ENCODE data around the gene CD7.

GRCh38 chr17:82266142-82266541 is 51.3 kb downstream of the CD7 start:
- TF ChIP-seq CTCF (IDR thresholded peaks at IDR 0.05): no peak
- TF ChIP-seq POLR2A (IDR thresholded peaks at IDR 0.05): no peak

Measured in esophagus squamous epithelium (tissue), 4 donors.